Thymus (tissue), 11 donors: ENCODE results near the gene GINM1. TPM values are rescaled to one million over a fixed set of nuclear protein-coding genes. Genes with fewer than 3 reads are reported as not detected.
A peak's percentile ranks its signal among the peaks of the same experiment; 100 is the strongest.

Experiments used
- DNase-seq, 9 donors: peaks; one replicate each; pipeline ENCODE4 v3.0.0-alpha.2; 2013; ENCODE audit warnings: low spot score in 9 of 9, low read depth in 6 of 9, missing footprints in 1 of 9
- H3K27ac ChIP-seq, 2 donors: one replicate each; pipeline ENCODE4 v1.5.1; 2013; ENCODE audit warnings: control low read depth in 1 of 2, low read depth in 1 of 2, low read length in 1 of 2, mild to moderate bottlenecking in 1 of 2, moderate library complexity in 1 of 2
- H3K27me3 ChIP-seq, 2 donors: one replicate each; pipeline ENCODE4 v1.5.1; 2013; ENCODE audit warnings: low read length in 1 of 2; ENCODE audit not compliant: control insufficient read depth in 2 of 2, insufficient read depth in 1 of 2
- H3K36me3 ChIP-seq, 2 donors: one replicate each; pipeline ENCODE4 v1.5.1; 2013; ENCODE audit warnings: low read length in 1 of 2, mild to moderate bottlenecking in 1 of 2, moderate library complexity in 1 of 2; ENCODE audit not compliant: control insufficient read depth in 2 of 2, insufficient read depth in 2 of 2
- H3K4me1 ChIP-seq, 2 donors: one replicate each; pipeline ENCODE4 v1.5.1; 2013; ENCODE audit warnings: low read length in 2 of 2; ENCODE audit not compliant: control insufficient read depth in 2 of 2, insufficient read depth in 2 of 2
- H3K4me3 ChIP-seq, 2 donors: one replicate each; pipeline ENCODE4 v1.5.1; 2013; ENCODE audit warnings: low read length in 2 of 2, control low read depth in 1 of 2, mild to moderate bottlenecking in 1 of 2
- H3K9me3 ChIP-seq, 2 donors: one replicate each; pipeline ENCODE4 v1.5.1; 2013; ENCODE audit warnings: low read length in 1 of 2, mild to moderate bottlenecking in 1 of 2; ENCODE audit not compliant: control insufficient read depth in 2 of 2, insufficient read depth in 1 of 2
- WGBS: extraction: QIAGEN DNeasy Blood & Tissue Kit; methylation state at CpG from one replicate; pipeline ENCODE4 v1.1.7; 2013; 5-methylcytosine and 5-hydroxymethylcytosine counted together
- polyA plus RNA-seq: library from polyadenylated mRNA; stranded (reverse); fragments of 200-250 nt; gene quantifications from one replicate; pipeline ENCODE4 v1.2.3, GENCODE V29; 2013
- total RNA-seq: library from RNA; stranded (reverse); fragments of 120-200 nt; gene quantifications from one replicate; pipeline ENCODE4 v1.2.4, GENCODE V29; 2013
- donor health status: healthy.

GINM1 gene
- total and polyA plus RNA-seq, 2 donors, result 17.8 to 45.0 TPM

- DNase-seq, result no peak
- H3K27ac ChIP-seq, result no peak overlapping the region
- H3K36me3 ChIP-seq, result no peaks in the 10 kb centered on the region
- H3K4me1 ChIP-seq, result no peaks in the 10 kb centered on the region
- 95% methylated on average over 5 of the region's 5 CpGs for WGBS
- H3K4me3 ChIP-seq, result no peak overlapping the region
- H3K27me3 ChIP-seq, result no peaks in the 10 kb centered on the region
- no peaks in the 10 kb centered on the region for H3K9me3 ChIP-seq
Measured at GRCh38 chr6:149551920-149552319, 14.3 kb upstream of the GINM1 start.

GRCh38 chr6:149558029-149558428 lies 8.1 kb upstream of the GINM1 start:
- H3K4me3 ChIP-seq, result no peak overlapping the region
- DNase-seq, result no peak
- H3K27me3 ChIP-seq, result peaks cover 0 to 9% of the 10 kb centered on the region in 2 donors
- H3K36me3 ChIP-seq, result no peaks in the 10 kb centered on the region
- H3K27ac ChIP-seq, result no peak overlapping the region
- no peaks in the 10 kb centered on the region for H3K4me1 ChIP-seq
- H3K9me3 ChIP-seq, result no peaks in the 10 kb centered on the region

- H3K27me3 ChIP-seq, result peaks cover 0 to 9% of the 10 kb centered on the region in 2 donors
- no peaks in the 10 kb centered on the region for H3K36me3 ChIP-seq
- DNase-seq, result no peak
- H3K27ac ChIP-seq, result no peak overlapping the region
- 88% methylated on average over 2 of the region's 2 CpGs for WGBS
- no peaks in the 10 kb centered on the region for H3K9me3 ChIP-seq
- no peaks in the 10 kb centered on the region for H3K4me1 ChIP-seq
- no peak overlapping the region for H3K4me3 ChIP-seq
Measured at GRCh38 chr6:149559389-149559788, 6.8 kb upstream of the GINM1 start.

- Histone ChIP-seq H3K36me3 (no peaks in the 10 kb centered on the region), H3K4me1 (peaks cover 2 to 3% of the 10 kb centered on the region in 2 donors), H3K27me3 (peaks cover 0 to 9% of the 10 kb centered on the region in 2 donors), H3K9me3 (no peaks in the 10 kb centered on the region), H3K27ac (no peak overlapping the region), H3K4me3 (no peak overlapping the region)
- 87% methylated on average over 3 of the region's 3 CpGs for WGBS
- DNase-seq, result peak in 2 of 9 donors; percentile 16 to 25
Measured at GRCh38 chr6:149560736-149561135, 5.4 kb upstream of the GINM1 start.

GRCh38 chr6:149563203-149563927 lies 2.8 kb upstream of the GINM1 start:
- H3K9me3 ChIP-seq, result no peaks in the 10 kb centered on the region
- H3K27me3 ChIP-seq, result peaks cover 0 to 6% of the 10 kb centered on the region in 2 donors
- no peak overlapping the region for H3K27ac ChIP-seq
- WGBS, result 95% methylated on average over 5 of the region's 5 CpGs
- H3K4me3 ChIP-seq, result no peak overlapping the region
- H3K36me3 ChIP-seq, result no peaks in the 10 kb centered on the region
- DNase-seq, result no peak
- peaks cover 5 to 14% of the 10 kb centered on the region in 2 donors for H3K4me1 ChIP-seq

- Histone ChIP-seq H3K4me3 (no peak overlapping the region), H3K36me3 (no peaks in the 10 kb centered on the region), H3K9me3 (no peaks in the 10 kb centered on the region), H3K4me1 (peaks cover 5 to 14% of the 10 kb centered on the region in 2 donors), H3K27ac (peak overlapping the region in 1 of 2 donors; percentile 18), H3K27me3 (peaks cover 0 to 6% of the 10 kb centered on the region in 2 donors)
- DNase-seq, result no peak
- WGBS, result 91% methylated on average over 3 of the region's 3 CpGs
Measured at GRCh38 chr6:149563928-149564325, 2.2 kb upstream of the GINM1 start.

GRCh38 chr6:149566410-149567193 lies 427 bp downstream of the GINM1 start:
- Histone ChIP-seq H3K27me3 (peaks cover 0 to 2% of the 10 kb centered on the region in 2 donors), H3K36me3 (no peaks in the 10 kb centered on the region), H3K9me3 (no peaks in the 10 kb centered on the region), H3K27ac (peak overlapping the region; percentile 73 to 93), H3K4me1 (peaks cover 5 to 14% of the 10 kb centered on the region in 2 donors), H3K4me3 (peak overlapping the region; percentile 95 to 99)
- under 1% methylated on average over 81 of the region's 81 CpGs for WGBS
- DNase-seq, result peak in 5 of 9 donors; percentile 25 to 48 (median 35)

GRCh38 chr6:149567194-149567586 lies 1.0 kb downstream of the GINM1 start:
- Histone ChIP-seq H3K27ac (no peak overlapping the region), H3K4me1 (peaks cover 5 to 14% of the 10 kb centered on the region in 2 donors), H3K9me3 (no peaks in the 10 kb centered on the region), H3K4me3 (peak overlapping the region; percentile 95 to 99), H3K36me3 (no peaks in the 10 kb centered on the region), H3K27me3 (peaks cover 0 to 2% of the 10 kb centered on the region in 2 donors)
- DNase-seq, result no peak
- 47% methylated on average over 12 of the region's 12 CpGs for WGBS

GRCh38 chr6:149567945-149568585 lies 1.9 kb downstream of the GINM1 start:
- H3K36me3 ChIP-seq, result peaks cover 0 to under 1% of the 10 kb centered on the region in 2 donors
- H3K27me3 ChIP-seq, result peaks cover 0 to 2% of the 10 kb centered on the region in 2 donors
- no peak overlapping the region for H3K27ac ChIP-seq
- WGBS, result 94% methylated on average over 7 of the region's 7 CpGs
- H3K9me3 ChIP-seq, result no peaks in the 10 kb centered on the region
- H3K4me1 ChIP-seq, result peaks cover 5 to 14% of the 10 kb centered on the region in 2 donors
- H3K4me3 ChIP-seq, result no peak overlapping the region
- DNase-seq, result no peak
